PC-9 (cell line): ENCODE measurements around the gene GINS1. TPM values are rescaled to one million over a fixed set of nuclear protein-coding genes. Genes with fewer than 3 reads are reported as not detected.

Experiments
- BruUV-seq: library from RNA; stranded (reverse); fragments of 400-500 nt; replicated peaks from 2 replicates; lab custom pipeline; 2021; lab: Mats Ljungman, UMichigan
- CTCF ChIA-PET: fragments of 300-600 bp; sonication (Branson Sonifier 250); formaldehyde crosslinking; loops from one replicate; lab custom pipeline; 2022; ENCODE audit warnings: antibody characterized with exemption; lab: Charles Lee
- POLR2A ChIA-PET: fragments of 300-600 bp; sonication (Branson Sonifier 250); formaldehyde crosslinking; loops from one replicate; lab custom pipeline; 2022; ENCODE audit warnings: antibody characterized with exemption; ENCODE audit not compliant: unreplicated experiment; lab: Charles Lee
- DNase-seq, 2 experiments: peaks; one replicate each; pipeline versions ENCODE4 v3.0.0 to v3.0.0-alpha.2; 2015 to 2022; ENCODE audit warnings: mixed read lengths in 1 of 2
- H2AFZ ChIP-seq: fragments of 200-600 bp; sonication (generic); 2 replicates; pipeline ENCODE4 v1.8.1; 2017; ENCODE audit warnings: antibody characterized with exemption
- H3F3A ChIP-seq: fragments of 200-600 bp; sonication (generic); 2 replicates; pipeline ENCODE4 v1.8.1; 2017; ENCODE audit warnings: antibody characterized with exemption, mild to moderate bottlenecking, low read depth; ENCODE audit not compliant: insufficient read depth
- H3K27ac ChIP-seq: fragments of 200-600 bp; sonication (generic); 2 replicates; pipeline ENCODE4 v1.6.1; 2016; ENCODE audit warnings: mixed run types
- H3K27me3 ChIP-seq: fragments of 200-600 bp; sonication (generic); 2 replicates; pipeline ENCODE4 v1.6.1; 2016; ENCODE audit warnings: low read depth, mixed run types; ENCODE audit not compliant: insufficient read depth
- H3K36me3 ChIP-seq: fragments of 200-600 bp; sonication (generic); 2 replicates; pipeline ENCODE4 v1.6.1; 2016; ENCODE audit warnings: low read depth, mixed run types
- H3K4me1 ChIP-seq: fragments of 200-600 bp; sonication (generic); replicated peaks from 2 replicates; pipeline ENCODE4 v1.6.1; 2016; ENCODE audit warnings: mixed run types; ENCODE audit not compliant: insufficient read depth
- H3K4me2 ChIP-seq: fragments of 200-600 bp; sonication (generic); 2 replicates; pipeline ENCODE4 v1.6.1; 2017; ENCODE audit warnings: mixed run types
- H3K4me3 ChIP-seq: fragments of 200-600 bp; sonication (generic); 2 replicates; pipeline ENCODE4 v1.6.1; 2016; ENCODE audit warnings: mixed run types
- H3K79me2 ChIP-seq: fragments of 200-600 bp; sonication (generic); 2 replicates; pipeline ENCODE4 v1.6.1; 2017; ENCODE audit warnings: low read depth, mixed run types
- H3K9me2 ChIP-seq: fragments of 200-600 bp; sonication (generic); 2 replicates; pipeline ENCODE4 v1.8.1; 2017; ENCODE audit warnings: mild to moderate bottlenecking; ENCODE audit not compliant: insufficient read depth
- H3K9me3 ChIP-seq: fragments of 200-600 bp; sonication (generic); 2 replicates; pipeline ENCODE4 v1.8.1; 2016; ENCODE audit warnings: low read depth; ENCODE audit not compliant: insufficient read depth
- H4K20me1 ChIP-seq: fragments of 200-600 bp; sonication (generic); 2 replicates; pipeline ENCODE4 v1.8.1; 2017; ENCODE audit not compliant: insufficient read depth
- CTCF ChIP-seq: fragments of 200-600 bp; sonication (generic); conservative IDR thresholded peaks from 2 replicates; pipeline ENCODE4 v1.6.1; 2017; ENCODE audit warnings: mixed run types, antibody characterized with exemption, mild to moderate bottlenecking, moderate library complexity
- EZH2 ChIP-seq: fragments of 200-600 bp; sonication (generic); IDR thresholded peaks from 2 replicates; pipeline ENCODE4 v1.8.0; 2017; ENCODE audit warnings: antibody characterized with exemption, low read depth
- intact Hi-C: fragments of 100-400 bp; cut with micrococcal nuclease; formaldehyde crosslinking; loops from one replicate; pipeline ENCODE4 v1.10.0; 2022; ENCODE audit not compliant: unreplicated experiment
- total RNA-seq: library from RNA; stranded (reverse); gene quantifications from 2 replicates; pipeline ENCODE4 v1.2.3, GENCODE V29; 2021

The GINS1 gene
- total RNA-seq, 1 experiment from 2014 or later = 27.8 TPM

GRCh38 chr20:25378884-25379733 lies 28.4 kb upstream of the GINS1 start:
- Histone ChIP-seq H4K20me1 (no peaks in the 10 kb centered on the region), H3K36me3 (0 out of 2 replicates have a peak, but pooled peaks cover 5% of the 10 kb centered on the region), H3K9me3 (no peaks in the 10 kb centered on the region), H3K4me3 (no peak overlapping the region), H3K9me2 (no peaks in the 10 kb centered on the region), H3K27ac (no peak overlapping the region), H3K4me1 (peaks cover 7% of the 10 kb centered on the region), H2AFZ (no peak overlapping the region), H3K27me3 (no peaks in the 10 kb centered on the region), H3F3A (no peaks in the 10 kb centered on the region; the same call in 1 of the 2 replicates), H3K79me2 (peaks cover 75% of the 10 kb centered on the region), H3K4me2 (no peak overlapping the region)
- ChIA-PET POLR2A (no interaction called here), CTCF (no interaction called here)
- intact Hi-C loops = no loop called here
- no TSS peak for BruUV-seq
- TF ChIP-seq EZH2 (no peak), CTCF (no peak)
- no peak for DNase-seq

- no peak overlapping the region for H2AFZ ChIP-seq
Measured at GRCh38 chr20:25380945-25381614, 26.4 kb upstream of the GINS1 start.

More at GRCh38 chr20:25380945-25381614, 26.4 kb upstream of the GINS1 start:
- Histone ChIP-seq H3K36me3 (0 out of 2 replicates have a peak, but pooled peaks cover 5% of the 10 kb centered on the region), H3F3A (peaks cover 10% of the 10 kb centered on the region), H3K4me3 (no peak overlapping the region), H3K27me3 (no peaks in the 10 kb centered on the region), H3K79me2 (peaks cover 87% of the 10 kb centered on the region), H3K9me3 (no peaks in the 10 kb centered on the region), H3K9me2 (no peaks in the 10 kb centered on the region), H3K27ac (no peak overlapping the region), H3K4me2 (no peak overlapping the region), H4K20me1 (no peaks in the 10 kb centered on the region), H3K4me1 (peaks cover 21% of the 10 kb centered on the region)
- TF ChIP-seq EZH2 (no peak), CTCF (no peak)
- no TSS peak for BruUV-seq
- ChIA-PET POLR2A (no interaction called here), CTCF (interaction anchor here (0.7 kb wide), 1 partner anchor 42 kb away, joined by 3 read pairs; no protein-coding TSS in a partner anchor)
- intact Hi-C loops = no loop called here
- no peak for DNase-seq
